AG08396 (cell line): ENCODE results near the gene MIEF1.

ENCODE experiments used
- DNase-seq: peaks from one replicate; pipeline ENCODE4 v3.0.0; 2012; ENCODE audit warnings: low spot score, mixed read lengths

Gene MIEF1

DNA sequence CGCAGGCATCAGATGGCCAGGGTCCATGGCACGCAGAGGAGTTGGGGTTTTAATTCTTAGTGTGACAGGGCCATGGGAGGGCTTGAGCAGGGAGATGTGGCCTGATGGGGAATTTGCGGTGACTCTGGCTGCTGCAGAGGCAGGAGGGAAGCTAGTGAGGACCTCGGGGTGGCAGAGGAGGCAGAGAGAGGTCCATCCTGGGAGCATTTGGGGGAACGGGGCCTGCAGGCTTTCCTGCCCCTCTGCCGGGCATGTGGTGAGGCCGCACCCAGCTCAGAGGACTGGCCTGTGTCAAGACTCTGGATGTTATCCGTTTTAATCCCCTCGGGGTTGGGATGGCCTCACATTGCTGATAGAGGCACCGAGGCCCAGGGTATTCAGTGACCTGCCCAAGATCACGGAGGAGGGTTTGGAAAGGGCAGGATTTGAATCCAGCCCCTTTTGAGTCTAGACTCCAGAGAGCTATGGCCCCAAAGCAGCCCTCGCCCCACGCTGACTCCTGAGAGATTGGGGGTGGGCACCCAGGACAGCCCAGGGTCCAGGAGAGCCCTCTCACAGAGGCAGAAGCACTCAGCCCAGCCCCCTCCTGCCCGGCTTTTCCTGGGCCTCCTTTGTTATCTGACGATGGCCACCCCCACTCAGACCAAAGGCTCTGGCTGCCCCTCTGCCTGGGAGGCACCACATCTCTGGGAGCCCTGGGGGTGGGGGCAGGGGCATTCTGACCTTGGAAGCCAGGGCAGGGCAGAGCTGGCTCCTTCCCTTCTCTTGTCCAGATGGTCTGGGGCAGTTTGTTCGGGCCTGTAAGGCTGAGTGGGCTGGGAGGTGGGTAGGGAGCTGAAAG is 31.4 kb upstream of the MIEF1 start:
- DNase-seq, result no peak

GRCh38 chr22:39471381-39472141 is 30.5 kb upstream of the MIEF1 start:
- DNase-seq, result peak; percentile 66

DNA sequence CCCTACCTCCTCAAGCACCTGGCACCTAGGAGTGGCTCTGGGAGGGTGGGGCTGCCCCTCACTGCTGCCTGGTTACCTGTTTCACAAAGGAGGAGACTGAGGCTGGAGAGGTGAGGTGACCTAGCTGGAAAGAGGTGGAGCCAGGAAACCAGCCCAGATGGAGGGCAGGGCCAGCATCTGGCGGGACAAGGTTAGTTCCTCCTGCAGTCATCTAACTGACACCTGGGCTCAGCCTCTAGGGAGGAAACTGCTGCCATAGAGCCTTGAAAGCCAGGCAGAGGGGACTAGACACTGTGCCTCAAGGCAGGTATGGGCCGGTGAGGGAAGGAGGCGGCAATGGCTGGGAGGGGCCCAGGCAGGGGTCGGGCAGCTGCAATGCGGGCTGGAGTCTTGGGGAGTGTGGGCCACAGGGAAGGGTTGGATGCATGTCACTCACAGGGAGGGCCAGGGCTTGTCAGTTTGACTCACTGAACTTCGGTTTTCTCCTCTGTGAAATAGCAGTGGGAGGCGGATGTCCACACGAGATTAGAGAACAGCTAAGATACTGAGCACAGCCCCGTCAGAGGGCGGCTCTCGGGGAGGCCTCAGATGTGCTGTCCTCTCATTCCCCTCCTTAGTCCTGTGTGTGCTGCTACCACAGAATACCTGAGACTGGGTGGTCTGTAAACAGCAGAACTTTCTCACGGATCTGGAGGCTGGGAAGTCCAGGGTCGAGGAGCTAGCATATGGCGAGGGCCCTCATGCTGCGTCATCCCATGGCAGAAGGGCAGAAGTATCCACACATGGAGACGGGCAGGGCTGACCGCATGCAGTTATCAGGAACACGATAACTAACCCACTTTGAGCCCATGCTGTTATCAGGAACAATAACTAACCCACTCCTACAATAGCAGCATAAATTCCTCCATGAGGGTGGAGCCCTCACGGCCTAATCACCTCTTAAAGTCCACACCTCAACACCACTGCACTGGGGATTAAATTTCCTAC is 29.2 kb upstream of the MIEF1 start:
- DNase-seq, result no peak

DNA sequence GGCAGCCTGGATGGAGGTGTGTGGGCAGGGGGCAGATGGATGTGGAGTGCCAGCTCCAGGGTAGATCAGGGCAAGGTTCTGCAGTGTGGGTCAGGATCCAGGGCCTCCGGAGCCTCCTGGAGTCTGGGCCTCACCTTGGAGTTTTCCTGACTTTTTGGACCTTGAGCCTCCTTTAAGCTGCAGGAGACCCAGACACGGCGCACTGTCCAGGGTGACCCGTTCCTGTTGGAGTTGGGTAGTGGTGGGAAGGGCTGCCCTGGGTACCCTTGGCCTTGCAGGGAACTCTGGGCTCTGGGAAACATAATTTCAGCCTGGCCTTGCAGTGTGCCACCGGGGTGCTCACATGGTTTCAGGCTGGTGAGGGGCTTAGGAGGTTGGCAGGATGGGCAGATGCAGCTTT is 28.2 kb upstream of the MIEF1 start:
- DNase-seq, result no peak

GRCh38 chr22:39474351-39475111 is 27.6 kb upstream of the MIEF1 start:
- DNase-seq, result peak; percentile 69

GRCh38 chr22:39475337-39475736 is 26.8 kb upstream of the MIEF1 start:
- DNase-seq, result no peak

DNA sequence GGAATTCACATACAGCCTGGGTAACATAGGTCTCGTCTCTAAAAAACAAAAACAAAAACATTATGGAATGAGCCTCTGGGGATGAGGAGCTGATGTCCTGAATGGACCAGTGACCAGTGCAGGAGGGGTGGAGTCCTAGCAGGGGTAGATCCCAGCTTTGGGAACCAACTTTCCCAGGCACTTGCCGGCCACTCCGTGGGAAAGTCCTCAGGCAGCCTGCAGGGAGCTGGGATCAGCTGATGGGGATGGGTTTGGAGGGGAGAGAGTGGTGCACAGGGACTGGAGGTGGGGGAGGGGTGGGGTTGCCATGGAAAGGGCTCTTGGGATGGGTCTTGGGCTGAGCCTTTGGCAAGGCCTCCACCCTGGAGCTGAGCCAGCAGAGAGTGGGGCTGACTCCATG is 26.2 kb upstream of the MIEF1 start:
- no peak for DNase-seq

DNA sequence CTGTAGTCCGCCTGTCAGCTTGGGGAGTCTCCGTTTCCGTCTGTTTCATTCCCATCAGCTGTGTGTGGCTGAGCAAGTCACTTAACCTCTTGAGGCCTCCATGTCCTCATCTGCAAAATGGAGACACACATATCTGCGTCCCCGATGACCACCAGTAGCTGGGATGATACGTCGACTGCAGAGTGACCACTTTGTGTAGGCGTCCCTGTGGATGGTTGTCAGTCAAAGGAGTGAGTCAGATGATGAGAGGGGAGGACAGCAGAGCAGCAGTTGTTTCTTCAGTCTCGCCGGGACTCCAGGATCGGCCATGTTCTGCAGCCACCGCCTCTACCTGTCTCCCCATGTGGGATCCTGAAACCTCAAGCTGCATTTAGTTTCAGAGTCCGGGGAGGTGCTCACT is 25.4 kb upstream of the MIEF1 start:
- no peak for DNase-seq

GRCh38 chr22:39477542-39477941 is 24.5 kb upstream of the MIEF1 start:
- DNase-seq, result no peak

DNA sequence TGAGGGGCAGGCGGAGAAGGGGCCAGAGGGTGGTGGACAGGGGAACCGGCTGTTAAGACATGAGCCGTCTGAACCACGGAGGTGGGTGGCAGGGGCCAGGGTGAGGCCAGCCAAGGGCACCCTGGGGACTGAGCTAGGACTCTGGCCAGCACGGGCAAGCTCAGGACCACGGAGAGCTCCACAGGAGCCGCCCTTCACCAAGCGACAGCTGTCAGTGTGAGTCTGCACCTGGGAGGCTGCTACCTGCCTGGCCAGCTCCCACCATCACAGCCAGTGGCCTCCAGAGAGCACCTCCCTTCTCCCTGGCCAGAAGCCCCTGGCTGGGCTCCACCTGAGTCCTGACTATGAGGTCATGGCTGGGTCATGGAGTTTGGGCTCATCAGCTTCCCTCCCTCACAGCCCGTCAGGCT is 23.6 kb upstream of the MIEF1 start:
- DNase-seq, result peak; percentile 46

- no peak for DNase-seq
Observed at GRCh38 chr22:39479254-39479653, 22.8 kb upstream of the MIEF1 start.

GRCh38 chr22:39480557-39480956 is 21.5 kb upstream of the MIEF1 start:
- no peak for DNase-seq

DNA sequence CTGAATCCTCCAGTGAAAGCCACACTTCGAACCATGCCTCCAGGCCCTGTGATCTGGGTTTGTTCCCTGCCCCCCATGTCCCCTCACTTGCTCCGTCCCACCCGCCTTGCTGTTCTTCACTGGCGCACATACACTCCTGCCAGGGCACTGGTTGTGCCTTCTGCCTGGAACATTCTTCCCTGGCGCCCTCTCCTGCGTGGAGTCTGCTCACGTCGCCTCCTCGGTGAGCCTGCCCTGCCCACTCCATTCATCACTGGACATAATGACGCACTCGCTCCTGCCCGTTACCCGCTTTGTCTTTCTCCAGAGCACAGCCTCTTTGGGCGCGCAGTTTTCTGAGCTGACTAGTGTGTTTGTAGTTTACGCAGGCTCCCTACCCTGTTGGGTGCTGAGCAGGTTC is 21.0 kb upstream of the MIEF1 start:
- DNase-seq, result no peak

DNA sequence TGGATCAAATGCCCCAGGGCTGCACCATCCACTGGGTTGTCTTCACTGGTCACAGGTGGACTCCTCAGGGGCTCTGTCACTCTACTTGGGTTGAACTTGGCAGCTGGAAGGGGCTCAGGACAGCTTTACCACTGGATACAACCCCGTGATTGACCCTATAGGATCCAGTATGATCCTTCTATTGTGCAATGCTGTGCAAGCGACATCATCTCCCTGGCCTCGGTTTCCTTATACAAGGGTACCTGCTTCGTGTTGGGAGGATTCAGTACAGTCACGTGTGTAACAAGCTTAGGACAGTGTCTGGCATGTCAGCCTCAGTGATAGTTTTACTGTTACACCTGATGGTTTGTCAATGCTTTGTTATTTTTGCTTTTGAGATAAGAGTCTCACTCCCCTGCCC is 20.5 kb upstream of the MIEF1 start:
- DNase-seq, result no peak

- peak; percentile 50 for DNase-seq
Observed at GRCh38 chr22:39482768-39483167, 19.3 kb upstream of the MIEF1 start.

DNA sequence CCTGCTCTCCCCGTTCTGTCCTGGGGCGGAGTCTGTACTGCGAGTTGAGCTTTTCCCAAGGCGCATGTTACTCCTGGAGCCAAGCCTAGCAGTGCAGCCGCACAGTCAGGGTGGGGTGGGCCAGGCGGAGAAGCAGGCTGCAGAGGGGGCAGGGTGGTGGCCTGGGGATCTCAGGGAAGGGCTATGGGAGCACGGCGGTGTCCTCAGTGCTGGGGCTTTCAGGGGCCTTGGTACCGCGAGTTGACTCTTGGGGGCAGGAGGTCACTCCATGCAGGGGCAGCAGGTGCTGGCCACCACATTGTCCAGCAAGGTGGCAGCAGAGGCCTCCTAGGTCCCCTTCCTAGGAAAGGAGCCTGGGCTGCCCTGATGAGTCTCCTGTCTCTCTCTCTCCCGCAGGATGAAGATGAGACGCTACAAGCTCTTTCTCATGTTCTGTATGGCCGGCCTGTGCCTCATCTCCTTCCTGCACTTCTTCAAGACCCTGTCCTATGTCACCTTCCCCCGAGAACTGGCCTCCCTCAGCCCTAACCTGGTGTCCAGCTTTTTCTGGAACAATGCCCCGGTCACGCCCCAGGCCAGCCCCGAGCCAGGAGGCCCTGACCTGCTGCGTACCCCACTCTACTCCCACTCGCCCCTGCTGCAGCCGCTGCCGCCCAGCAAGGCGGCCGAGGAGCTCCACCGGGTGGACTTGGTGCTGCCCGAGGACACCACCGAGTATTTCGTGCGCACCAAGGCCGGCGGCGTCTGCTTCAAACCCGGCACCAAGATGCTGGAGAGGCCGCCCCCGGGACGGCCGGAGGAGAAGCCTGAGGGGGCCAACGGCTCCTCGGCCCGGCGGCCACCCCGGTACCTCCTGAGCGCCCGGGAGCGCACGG is 14.9 kb upstream of the MIEF1 start:
- no peak for DNase-seq

DNA sequence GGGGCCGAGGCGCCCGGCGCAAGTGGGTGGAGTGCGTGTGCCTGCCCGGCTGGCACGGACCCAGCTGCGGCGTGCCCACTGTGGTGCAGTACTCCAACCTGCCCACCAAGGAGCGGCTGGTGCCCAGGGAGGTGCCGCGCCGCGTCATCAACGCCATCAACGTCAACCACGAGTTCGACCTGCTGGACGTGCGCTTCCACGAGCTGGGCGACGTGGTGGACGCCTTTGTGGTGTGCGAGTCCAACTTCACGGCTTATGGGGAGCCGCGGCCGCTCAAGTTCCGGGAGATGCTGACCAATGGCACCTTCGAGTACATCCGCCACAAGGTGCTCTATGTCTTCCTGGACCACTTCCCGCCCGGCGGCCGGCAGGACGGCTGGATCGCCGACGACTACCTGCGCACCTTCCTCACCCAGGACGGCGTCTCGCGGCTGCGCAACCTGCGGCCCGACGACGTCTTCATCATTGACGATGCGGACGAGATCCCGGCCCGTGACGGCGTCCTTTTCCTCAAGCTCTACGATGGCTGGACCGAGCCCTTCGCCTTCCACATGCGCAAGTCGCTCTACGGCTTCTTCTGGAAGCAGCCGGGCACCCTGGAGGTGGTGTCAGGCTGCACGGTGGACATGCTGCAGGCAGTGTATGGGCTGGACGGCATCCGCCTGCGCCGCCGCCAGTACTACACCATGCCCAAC is 14.1 kb upstream of the MIEF1 start:
- no peak for DNase-seq

GRCh38 chr22:39488563-39489083 is 13.5 kb upstream of the MIEF1 start:
- no peak for DNase-seq
